K562 (cell line): Measurements from ENCODE around the gene SAMD4A. TPM values are rescaled to one million over a fixed set of nuclear protein-coding genes. Genes with fewer than 3 reads are reported as not detected.

Source experiments
- ATAC-seq: fragments of 200-7000 bp; cut with Tn5 transposase; 3 replicates; pipeline ENCODE4 v1.9.1; 2020; ENCODE audit warnings: moderate library complexity
- BruUV-seq: library from RNA; stranded (reverse); fragments of 400-500 nt; replicated peaks from 2 replicates; lab custom pipeline; 2021; lab: Mats Ljungman, UMichigan
- CTCF ChIA-PET: fragments of 300-600 bp; formaldehyde crosslinking; extraction: SDS; loops from one replicate; lab custom pipeline; 2021; ENCODE audit warnings: low intra/inter-chr PET ratio; lab: Yijun Ruan, JAX
- POLR2A ChIA-PET: fragments of 300-600, 350-650 bp; sonication (Branson Sonifier 250); formaldehyde crosslinking; extraction: SDS; loops from one replicate; lab custom pipeline; 2021; ENCODE audit warnings: antibody characterized with exemption, inconsistent platforms; lab: Yijun Ruan, JAX
- DNase-seq, 4 experiments: peaks; one replicate each; pipeline versions ENCODE4 v3.0.0 to v3.0.0-alpha.2; 2011 to 2018; ENCODE audit warnings: low spot score in 3 of 4, mixed read lengths in 3 of 4; ENCODE audit errors: extremely low read depth in 1 of 4
- FAIRE-seq: peaks from 2 replicates; lab custom pipeline; 2011; peaks lifted over from hg19 to GRCh38; lab: Jason Lieb, UNC
- H2AFZ ChIP-seq: 2 replicates; pipeline ENCODE4 v1.6.0; 2011; ENCODE audit warnings: low read depth, low read length, control low read depth, inconsistent platforms
- H3K27ac ChIP-seq: fragments of 200-600 bp; 3 replicates; pipeline ENCODE4 v1.8.0; 2011; ENCODE audit warnings: low read depth, mild to moderate bottlenecking, control low read depth, inconsistent platforms, low read length, moderate library complexity, mixed read lengths; ENCODE audit errors: extremely low read depth
- H3K27me3 ChIP-seq, 2 experiments: fragments of 300-600 bp in 1 of 2; 2 replicates in 1 of 2; 3 replicates in 1 of 2; pipeline versions ENCODE4 v1.6.0 to v1.8.0; 2011; ENCODE audit warnings: inconsistent platforms in 2 of 2, low read length in 2 of 2, mild to moderate bottlenecking in 1 of 2, mixed read lengths in 1 of 2, moderate library complexity in 1 of 2; ENCODE audit not compliant: control insufficient read depth in 2 of 2, insufficient read depth in 2 of 2
- H3K36me3 ChIP-seq: fragments of 300-600 bp; 3 replicates; pipeline ENCODE4 v1.8.0; 2011; ENCODE audit warnings: mild to moderate bottlenecking, low read length, inconsistent platforms; ENCODE audit not compliant: control insufficient read depth, insufficient read depth
- H3K4me1 ChIP-seq, 2 experiments: fragments of 200-600 bp in 1 of 2; replicated peaks in 1 of 2; 2 replicates in 1 of 2; 3 replicates in 1 of 2; pipeline versions ENCODE4 v1.5.1 to v1.8.0; 2011; ENCODE audit warnings: inconsistent platforms in 2 of 2, low read length in 2 of 2, mild to moderate bottlenecking in 1 of 2, mixed read lengths in 1 of 2, moderate library complexity in 1 of 2; ENCODE audit not compliant: control insufficient read depth in 2 of 2, insufficient read depth in 2 of 2
- H3K4me2 ChIP-seq: 2 replicates; pipeline ENCODE4 v1.6.1; 2011; ENCODE audit warnings: low read length, control low read depth, inconsistent platforms, mixed read lengths; ENCODE audit not compliant: insufficient read depth
- H3K4me3 ChIP-seq: fragments of 200-600 bp; sonication (generic), shearing (Covaris generic); 2 replicates; pipeline ENCODE4 v1.5.1; 2016; ENCODE audit warnings: control low read depth, inconsistent platforms
- H3K79me2 ChIP-seq: fragments of 200-600 bp; 3 replicates; pipeline ENCODE4 v1.8.0; 2011; ENCODE audit warnings: low read length, inconsistent platforms; ENCODE audit not compliant: control insufficient read depth, insufficient read depth
- H3K9ac ChIP-seq, 2 experiments: 2 replicates each; pipeline versions ENCODE4 v1.6.0 to v1.6.1; 2011; ENCODE audit warnings: low read depth in 2 of 2, low read length in 2 of 2, control low read depth in 1 of 2, inconsistent platforms in 1 of 2, mild to moderate bottlenecking in 1 of 2, mixed read lengths in 1 of 2; ENCODE audit not compliant: insufficient read depth in 1 of 2
- H3K9me1 ChIP-seq: one replicate; pipeline ENCODE4 v1.6.0; 2011; ENCODE audit warnings: inconsistent platforms, mild to moderate bottlenecking, low read length, moderate library complexity; ENCODE audit not compliant: control insufficient read depth, insufficient read depth
- H3K9me3 ChIP-seq: replicated peaks from 2 replicates; pipeline ENCODE4 v1.5.1; 2011; ENCODE audit warnings: low read depth, low read length, inconsistent platforms; ENCODE audit not compliant: control insufficient read depth, insufficient read depth
- H4K20me1 ChIP-seq: replicated peaks from 2 replicates; pipeline ENCODE4 v1.6.1; 2011; ENCODE audit warnings: low read length, inconsistent platforms, mixed read lengths; ENCODE audit not compliant: control insufficient read depth, insufficient read depth
- DIDO1 ChIP-seq: fragments of 450-650 bp; IDR thresholded peaks from 2 replicates; pipeline ENCODE4 v1.6.1; 2016; ENCODE audit warnings: low read depth, missing biosample characterization, missing genetic modification characterization
- NFE2 ChIP-seq: IDR thresholded peaks from 2 replicates; pipeline ENCODE4 v1.6.1; 2014; ENCODE audit warnings: antibody characterized with exemption, low read depth
- PHB ChIP-seq: fragments of 250-450 bp; sonication (Bioruptor Pico); IDR thresholded peaks from 2 replicates; pipeline ENCODE4 v1.5.0; 2021
- PKNOX1 ChIP-seq: fragments of 450-650 bp; IDR thresholded peaks from 2 replicates; pipeline ENCODE4 v1.6.1; 2016
- SMAD4 ChIP-seq: fragments of 250-450 bp; sonication (Bioruptor Pico); conservative IDR thresholded peaks from 2 replicates; pipeline ENCODE4 v1.8.0; 2021; ENCODE audit warnings: inconsistent platforms, mild to moderate bottlenecking, moderate library complexity
- SMARCA5 ChIP-seq: fragments of 450-650 bp; IDR thresholded peaks from 2 replicates; pipeline ENCODE4 v1.6.1; 2016
- SRSF7 ChIP-seq: fragments of 200-400 bp; formaldehyde crosslinking; optimal IDR thresholded peaks from 2 replicates; pipeline ENCODE3; 2017; ENCODE audit warnings: mild to moderate bottlenecking, low read depth, low read length
- ZEB2 ChIP-seq: fragments of 450-650 bp; IDR thresholded peaks from 2 replicates; pipeline ENCODE4 v1.6.1; 2016
- ZNF311 ChIP-seq: fragments of 250-450 bp; sonication (Bioruptor Pico); IDR thresholded peaks from 2 replicates; pipeline ENCODE4 v1.4.0; 2020; ENCODE audit warnings: mild to moderate bottlenecking, moderate library complexity
- ZNF445 ChIP-seq: fragments of 250-450 bp; sonication (Bioruptor Pico); IDR thresholded peaks from 2 replicates; pipeline ENCODE4 v1.4.0; 2020; ENCODE audit warnings: low read depth, mild to moderate bottlenecking, moderate library complexity
- ZNF764 ChIP-seq: fragments of 250-450 bp; sonication (Bioruptor Pico); IDR thresholded peaks from 2 replicates; pipeline ENCODE4 v1.4.0; 2020; ENCODE audit warnings: low read depth, mild to moderate bottlenecking, moderate library complexity
- WGBS: fragments of 100-300 bp; shearing (Covaris generic); methylation state at CpG from one replicate; pipeline ENCODE4 v1.1.6; 2016; ENCODE audit warnings: low coverage, mixed read lengths; ENCODE audit not compliant: insufficient coverage; ENCODE audit errors: missing lambda C conversion rate; 5-methylcytosine and 5-hydroxymethylcytosine counted together
- in situ Hi-C: fragments of 300-500 bp; cut with MboI; formaldehyde crosslinking; loops from 4 replicates; pipeline ENCODE4 v1.15.0; 2018; ENCODE audit warnings: inconsistent platforms, mixed read lengths
- intact Hi-C: fragments of 100-400 bp; cut with micrococcal nuclease; formaldehyde crosslinking; loops from 2 replicates; pipeline ENCODE4 v1.14.2; 2022
- polyA plus RNA-seq, 8 experiments: library from polyadenylated mRNA; depleted of rRNA in 4 of 8; stranded (reverse) in 5 of 8; unstranded in 3 of 8; fragments of >200 nt; fragmentation: Nextera tagmentation in 2 of 8; fragmentation: Illumina TruSeq in 1 of 8; extraction: Ambion mirVana in 2 of 8; extraction: Trizol in 1 of 8; gene quantifications; 2 replicates each; pipeline versions ENCODE4 v1.2.1 to v1.2.3, GENCODE V29; 2011 to 2014; ENCODE audit warnings: inconsistent platforms in 1 of 8, missing spikeins in 1 of 8
- total RNA-seq, 7 experiments: library from RNA; depleted of rRNA in 6 of 7; stranded (reverse); fragments of >200 nt in 6 of 7; fragmentation: Illumina TruSeq in 2 of 7; extraction: Trizol in 2 of 7; gene quantifications; 2 replicates each; pipeline versions ENCODE4 v1.2.1 to v1.2.3, GENCODE V29; 2011 to 2021; ENCODE audit warnings: low replicate concordance in 1 of 7
- TF ChIP-seq, protein P1 (sequence below): IDR thresholded peaks from 2 replicates; pipeline ENCODE4 v1.6.1; 2014; ENCODE audit warnings: antibody characterized with exemption
- TF ChIP-seq, protein P2 (sequence below): IDR thresholded peaks from 2 replicates; pipeline ENCODE4 v1.6.1; 2011; ENCODE audit warnings: borderline replicate concordance, low read depth, mild to moderate bottlenecking, moderate library complexity, low read length; ENCODE audit not compliant: insufficient read depth, poor library complexity, severe bottlenecking

SAMD4A gene
- total and polyA plus RNA-seq, 9 of the 15 experiments (the other 6 are each of a cell fraction or from before 2014, with no cell fraction given), result 0.66 to 6.8 (median 3.3) TPM

GRCh38 chr14:54730156-54730961 is 163.4 kb downstream of the SAMD4A start (continued):
- peak; percentile 25; the same call in 1 of the 2 replicates for TF ChIP-seq NFE2
- TF ChIP-seq ZEB2, result no peak
- no peak for TF ChIP-seq SRSF7

DNA sequence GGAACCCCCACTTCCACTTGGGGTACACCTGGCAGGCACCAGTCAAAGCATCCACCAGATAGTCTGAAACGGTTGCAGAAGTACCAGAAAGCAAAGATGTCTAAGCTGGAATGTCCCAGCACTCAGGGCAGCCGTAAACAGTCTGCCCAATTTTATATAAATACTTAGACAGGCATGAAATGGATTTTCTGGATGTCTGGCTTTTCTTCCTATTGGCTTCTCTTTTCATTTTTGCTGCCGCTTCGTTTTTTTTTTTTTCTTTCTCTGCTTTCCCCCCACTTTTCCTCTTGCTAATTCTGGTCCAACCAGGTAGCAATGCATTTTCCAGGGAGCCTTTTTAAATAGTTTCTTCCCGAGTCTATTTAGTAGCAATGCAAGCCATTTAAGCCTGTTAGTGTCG is 168.0 kb downstream of the SAMD4A start:
- FAIRE-seq (no peak), ATAC-seq (no peak), DNase-seq (no peak)
- Histone ChIP-seq H3K27me3 (no peaks in the 10 kb centered on the region), H3K36me3 (no peaks in the 10 kb centered on the region), H3K9me1 (no peaks in the 10 kb centered on the region), H3K4me3 (no peak overlapping the region), H3K9ac (no peak overlapping the region), H3K9me3 (no peaks in the 10 kb centered on the region), H3K4me2 (no peak overlapping the region), H2AFZ (no peak overlapping the region), H4K20me1 (no peaks in the 10 kb centered on the region), H3K79me2 (peaks cover 14% of the 10 kb centered on the region), H3K4me1 (peaks cover 0 to 26% of the 10 kb centered on the region in 2 experiments; a peak in 4 of 5 replicates), H3K27ac (no peak overlapping the region)
- intact Hi-C loops (no loop called here), in situ Hi-C loops (no loop called here)
- no TSS peak for BruUV-seq
- POLR2A ChIA-PET, result interaction anchor here (0.9 kb wide), 1 partner anchor 19 kb away, joined by 3 read pairs; no protein-coding TSS in a partner anchor
- 67% methylated on average over 6 of the region's 6 CpGs for WGBS
- CTCF ChIA-PET, result no interaction called here
- TF ChIP-seq, protein P1, sequence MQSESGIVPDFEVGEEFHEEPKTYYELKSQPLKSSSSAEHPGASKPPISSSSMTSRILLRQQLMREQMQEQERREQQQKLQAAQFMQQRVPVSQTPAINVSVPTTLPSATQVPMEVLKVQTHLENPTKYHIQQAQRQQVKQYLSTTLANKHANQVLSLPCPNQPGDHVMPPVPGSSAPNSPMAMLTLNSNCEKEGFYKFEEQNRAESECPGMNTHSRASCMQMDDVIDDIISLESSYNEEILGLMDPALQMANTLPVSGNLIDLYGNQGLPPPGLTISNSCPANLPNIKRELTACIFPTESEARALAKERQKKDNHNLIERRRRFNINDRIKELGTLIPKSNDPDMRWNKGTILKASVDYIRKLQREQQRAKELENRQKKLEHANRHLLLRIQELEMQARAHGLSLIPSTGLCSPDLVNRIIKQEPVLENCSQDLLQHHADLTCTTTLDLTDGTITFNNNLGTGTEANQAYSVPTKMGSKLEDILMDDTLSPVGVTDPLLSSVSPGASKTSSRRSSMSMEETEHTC, result no peak
- TF ChIP-seq PKNOX1 (no peak), ZNF311 (CRISPR knock-in tag) (no peak), ZNF445 (no peak), PHB (CRISPR knock-in tag) (no peak), SMARCA5 (no peak), DIDO1 (tag) (no peak), ZNF764 (no peak), SMAD4 (CRISPR knock-in tag) (no peak)
- TF ChIP-seq, protein P2, sequence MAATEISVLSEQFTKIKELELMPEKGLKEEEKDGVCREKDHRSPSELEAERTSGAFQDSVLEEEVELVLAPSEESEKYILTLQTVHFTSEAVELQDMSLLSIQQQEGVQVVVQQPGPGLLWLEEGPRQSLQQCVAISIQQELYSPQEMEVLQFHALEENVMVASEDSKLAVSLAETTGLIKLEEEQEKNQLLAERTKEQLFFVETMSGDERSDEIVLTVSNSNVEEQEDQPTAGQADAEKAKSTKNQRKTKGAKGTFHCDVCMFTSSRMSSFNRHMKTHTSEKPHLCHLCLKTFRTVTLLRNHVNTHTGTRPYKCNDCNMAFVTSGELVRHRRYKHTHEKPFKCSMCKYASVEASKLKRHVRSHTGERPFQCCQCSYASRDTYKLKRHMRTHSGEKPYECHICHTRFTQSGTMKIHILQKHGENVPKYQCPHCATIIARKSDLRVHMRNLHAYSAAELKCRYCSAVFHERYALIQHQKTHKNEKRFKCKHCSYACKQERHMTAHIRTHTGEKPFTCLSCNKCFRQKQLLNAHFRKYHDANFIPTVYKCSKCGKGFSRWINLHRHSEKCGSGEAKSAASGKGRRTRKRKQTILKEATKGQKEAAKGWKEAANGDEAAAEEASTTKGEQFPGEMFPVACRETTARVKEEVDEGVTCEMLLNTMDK, result no peak
